Vagina (tissue), 2 donors: Measurements from ENCODE around the gene PARD6G. TPM values are rescaled to one million over a fixed set of nuclear protein-coding genes. Genes with fewer than 3 reads are reported as not detected.

Source experiments
- DNase-seq, 2 donors: peaks; one replicate each; pipeline ENCODE4 v3.0.0-alpha.2; 2017; ENCODE audit errors: extremely low spot score in 2 of 2
- H3K27ac ChIP-seq: fragments of 200-600 bp; sonication (generic); one replicate; pipeline ENCODE4 v1.5.1; 2019
- H3K27me3 ChIP-seq: fragments of 200-600 bp; sonication (generic); one replicate; pipeline ENCODE4 v1.5.1; 2019
- H3K36me3 ChIP-seq, 2 donors: fragments of 200-600 bp; sonication (generic); one replicate each; pipeline ENCODE4 v1.5.1; 2017 to 2019
- H3K4me1 ChIP-seq: fragments of 200-600 bp; sonication (generic); one replicate; pipeline ENCODE4 v1.5.1; 2019
- H3K4me3 ChIP-seq, 2 donors: fragments of 200-600 bp; sonication (generic); 1 replicate in 1 of 2; 2 replicates in 1 of 2; pipeline ENCODE4 v1.5.1; 2016 to 2019
- H3K9me3 ChIP-seq: fragments of 200-600 bp; sonication (generic); one replicate; pipeline ENCODE4 v1.5.1; 2019
- POLR2A ChIP-seq, 2 donors: fragments of 450-650 bp; IDR thresholded peaks; one replicate each; pipeline ENCODE4 v1.6.1; 2017; ENCODE audit warnings: antibody characterized with exemption in 2 of 2, mild to moderate bottlenecking in 2 of 2, moderate library complexity in 2 of 2
- POLR2AphosphoS5 ChIP-seq, 2 donors: sonication (generic); formaldehyde crosslinking; IDR thresholded peaks; one replicate each; pipeline ENCODE4 v1.9.0; 2017; ENCODE audit warnings: antibody characterized with exemption in 2 of 2, mild to moderate bottlenecking in 2 of 2, low read depth in 1 of 2; ENCODE audit not compliant: insufficient read depth in 1 of 2
- intact Hi-C: fragments of 100-400 bp; cut with DNase I; formaldehyde crosslinking; loops from one replicate; pipeline ENCODE4 v1.15.1; 2023
- total RNA-seq: library from RNA; depleted of rRNA; stranded (reverse); fragments of >200 nt; gene quantifications from one replicate; pipeline ENCODE4 v1.2.3, GENCODE V29; 2016
- TF ChIP-seq, protein P1 (sequence below), 3 experiments: fragments of 450-650 bp in 2 of 3; fragments of 200-600 bp in 1 of 3; sonication (generic) in 1 of 3; IDR thresholded peaks; one replicate each; pipeline ENCODE4 v1.5.1; 2017 to 2019; ENCODE audit warnings: antibody characterized with exemption in 3 of 3, mild to moderate bottlenecking in 2 of 3, moderate library complexity in 2 of 3

The PARD6G gene
- total RNA-seq, 1 donor from 2014 or later = 32.7 TPM

GRCh38 chr18:80147418-80148325 lies 99.6 kb downstream of the PARD6G start:
- intact Hi-C loops = no loop called here
- DNase-seq = no peak
- H3K4me3 ChIP-seq = peak overlapping the region; percentile 56 to 67
- H3K27me3 ChIP-seq = no peaks in the 10 kb centered on the region
- H3K9me3 ChIP-seq = no peaks in the 10 kb centered on the region
- H3K36me3 ChIP-seq = no peaks in the 10 kb centered on the region
- H3K27ac ChIP-seq = peak overlapping the region; percentile 51
- TF ChIP-seq, protein P1, sequence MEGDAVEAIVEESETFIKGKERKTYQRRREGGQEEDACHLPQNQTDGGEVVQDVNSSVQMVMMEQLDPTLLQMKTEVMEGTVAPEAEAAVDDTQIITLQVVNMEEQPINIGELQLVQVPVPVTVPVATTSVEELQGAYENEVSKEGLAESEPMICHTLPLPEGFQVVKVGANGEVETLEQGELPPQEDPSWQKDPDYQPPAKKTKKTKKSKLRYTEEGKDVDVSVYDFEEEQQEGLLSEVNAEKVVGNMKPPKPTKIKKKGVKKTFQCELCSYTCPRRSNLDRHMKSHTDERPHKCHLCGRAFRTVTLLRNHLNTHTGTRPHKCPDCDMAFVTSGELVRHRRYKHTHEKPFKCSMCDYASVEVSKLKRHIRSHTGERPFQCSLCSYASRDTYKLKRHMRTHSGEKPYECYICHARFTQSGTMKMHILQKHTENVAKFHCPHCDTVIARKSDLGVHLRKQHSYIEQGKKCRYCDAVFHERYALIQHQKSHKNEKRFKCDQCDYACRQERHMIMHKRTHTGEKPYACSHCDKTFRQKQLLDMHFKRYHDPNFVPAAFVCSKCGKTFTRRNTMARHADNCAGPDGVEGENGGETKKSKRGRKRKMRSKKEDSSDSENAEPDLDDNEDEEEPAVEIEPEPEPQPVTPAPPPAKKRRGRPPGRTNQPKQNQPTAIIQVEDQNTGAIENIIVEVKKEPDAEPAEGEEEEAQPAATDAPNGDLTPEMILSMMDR (IDR thresholded peaks at IDR 0.05) = no peak
- peak in 1 of 2 donors; percentile 58 for TF ChIP-seq POLR2AphosphoS5 (IDR thresholded peaks at IDR 0.05; ENCODE audit: insufficient read depth in 1 of 2, low read depth in 1 of 2)
- H3K4me1 ChIP-seq = peaks cover 6% of the 10 kb centered on the region

DNA sequence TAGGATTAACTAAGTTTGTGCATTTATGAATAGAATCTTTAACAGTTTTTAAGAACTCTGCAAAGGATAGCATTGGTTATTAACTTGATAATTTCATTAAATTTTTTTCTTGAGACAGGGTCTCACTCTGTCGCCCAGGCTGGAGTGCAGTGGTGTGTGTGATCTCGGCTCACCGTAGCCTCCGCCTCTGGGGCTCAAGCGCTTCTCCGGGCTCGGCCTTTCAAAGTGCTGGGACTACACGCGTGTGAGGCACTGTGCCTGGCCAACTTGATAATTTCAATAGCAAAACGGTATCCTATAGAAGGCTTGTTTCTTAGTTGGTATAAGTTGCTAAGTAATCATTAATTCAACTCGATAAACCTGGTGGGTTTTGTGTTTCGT lies 100.3 kb downstream of the PARD6G start:
- no peak overlapping the region for H3K27ac ChIP-seq
- peaks cover 6% of the 10 kb centered on the region for H3K4me1 ChIP-seq
- H3K4me3 ChIP-seq = peak overlapping the region; percentile 56 to 67
- intact Hi-C loops = no loop called here
- no peaks in the 10 kb centered on the region for H3K36me3 ChIP-seq
- no peak for TF ChIP-seq POLR2A (IDR thresholded peaks at IDR 0.05)
- TF ChIP-seq POLR2AphosphoS5 (IDR thresholded peaks at IDR 0.05; ENCODE audit: insufficient read depth in 1 of 2, low read depth in 1 of 2) = no peak
- TF ChIP-seq, protein P1 (IDR thresholded peaks at IDR 0.05) = no peak
- DNase-seq = no peak
- no peaks in the 10 kb centered on the region for H3K27me3 ChIP-seq
- H3K9me3 ChIP-seq = no peaks in the 10 kb centered on the region

DNA sequence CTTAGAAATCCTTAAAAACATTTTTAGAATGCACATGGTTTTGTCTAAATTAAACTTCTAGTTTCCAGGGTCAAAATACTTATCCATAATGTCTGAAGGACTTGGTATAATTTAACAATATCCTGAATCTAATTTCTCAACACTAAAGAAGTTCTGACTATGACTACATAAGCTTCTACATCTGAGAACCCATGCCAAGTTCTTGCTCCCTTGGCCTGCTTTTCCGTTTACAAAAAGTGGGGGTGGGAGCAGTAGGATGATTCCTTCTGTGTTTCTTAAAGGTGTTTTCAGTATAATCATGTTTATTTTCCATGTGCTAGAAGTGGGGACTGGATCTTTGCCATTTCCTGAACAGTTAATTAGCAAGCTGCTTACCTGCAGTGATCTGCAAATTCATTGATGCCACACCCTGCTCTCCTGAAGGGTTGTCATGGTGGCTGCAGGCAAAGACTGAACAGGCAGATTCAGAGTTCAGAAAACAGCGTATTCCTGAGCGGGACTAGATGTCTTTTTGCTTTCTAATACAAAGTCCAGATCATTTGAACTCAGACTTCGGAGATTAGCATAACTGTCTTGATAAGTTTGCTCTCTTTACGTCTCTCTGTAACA lies 102.0 kb downstream of the PARD6G start:
- no peak for DNase-seq
- TF ChIP-seq POLR2A (IDR thresholded peaks at IDR 0.05) (no peak), POLR2AphosphoS5 (IDR thresholded peaks at IDR 0.05; ENCODE audit: insufficient read depth in 1 of 2, low read depth in 1 of 2) (no peak)
- TF ChIP-seq, protein P1 (IDR thresholded peaks at IDR 0.05) = no peak
- Histone ChIP-seq H3K9me3 (no peaks in the 10 kb centered on the region), H3K4me3 (no peak overlapping the region), H3K27me3 (no peaks in the 10 kb centered on the region), H3K27ac (no peak overlapping the region), H3K4me1 (peaks cover 6% of the 10 kb centered on the region), H3K36me3 (no peaks in the 10 kb centered on the region)
- intact Hi-C loops = no loop called here

DNA sequence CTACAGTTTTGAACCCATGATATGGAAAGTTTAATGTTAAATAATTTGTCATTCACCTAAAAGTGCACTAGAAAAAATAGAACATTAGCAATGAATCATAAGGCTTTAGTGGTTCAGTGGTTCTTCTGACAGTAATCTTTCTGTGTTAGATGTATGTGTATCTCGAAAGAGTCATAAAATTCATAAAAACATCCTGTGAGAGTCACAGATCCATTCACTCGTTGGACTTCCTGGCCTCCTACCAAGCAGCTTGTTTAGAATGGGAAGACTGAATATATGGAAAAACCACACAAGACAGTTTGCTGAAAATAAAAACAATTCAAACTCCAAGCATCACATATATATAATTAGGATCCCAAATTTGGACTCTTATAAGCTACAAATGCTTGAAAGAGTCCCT lies 103.4 kb downstream of the PARD6G start:
- Histone ChIP-seq H3K27ac (no peak overlapping the region), H3K4me1 (peaks cover 3% of the 10 kb centered on the region), H3K27me3 (no peaks in the 10 kb centered on the region), H3K4me3 (no peak overlapping the region), H3K36me3 (no peaks in the 10 kb centered on the region), H3K9me3 (no peaks in the 10 kb centered on the region)
- DNase-seq = no peak
- TF ChIP-seq POLR2AphosphoS5 (IDR thresholded peaks at IDR 0.05; ENCODE audit: insufficient read depth in 1 of 2, low read depth in 1 of 2) (no peak), POLR2A (IDR thresholded peaks at IDR 0.05) (no peak)
- TF ChIP-seq, protein P1 (IDR thresholded peaks at IDR 0.05) = no peak
- intact Hi-C loops = no loop called here
